ENCODE data around the gene AP1S2.
A peak's percentile ranks its signal among the peaks of the same experiment; 100 is the strongest.
"Not testable (repeated sequence)": the region's sequence is repeated elsewhere in the genome, so short reads cannot be mapped to it uniquely, and the experiment has no call there.

The AP1S2 gene

GRCh38 chrX:15855568-15856221 lies 1.1 kb upstream of the AP1S2 start:
- no peak for DNase-seq (ENCODE audit: low read depth)

DNA sequence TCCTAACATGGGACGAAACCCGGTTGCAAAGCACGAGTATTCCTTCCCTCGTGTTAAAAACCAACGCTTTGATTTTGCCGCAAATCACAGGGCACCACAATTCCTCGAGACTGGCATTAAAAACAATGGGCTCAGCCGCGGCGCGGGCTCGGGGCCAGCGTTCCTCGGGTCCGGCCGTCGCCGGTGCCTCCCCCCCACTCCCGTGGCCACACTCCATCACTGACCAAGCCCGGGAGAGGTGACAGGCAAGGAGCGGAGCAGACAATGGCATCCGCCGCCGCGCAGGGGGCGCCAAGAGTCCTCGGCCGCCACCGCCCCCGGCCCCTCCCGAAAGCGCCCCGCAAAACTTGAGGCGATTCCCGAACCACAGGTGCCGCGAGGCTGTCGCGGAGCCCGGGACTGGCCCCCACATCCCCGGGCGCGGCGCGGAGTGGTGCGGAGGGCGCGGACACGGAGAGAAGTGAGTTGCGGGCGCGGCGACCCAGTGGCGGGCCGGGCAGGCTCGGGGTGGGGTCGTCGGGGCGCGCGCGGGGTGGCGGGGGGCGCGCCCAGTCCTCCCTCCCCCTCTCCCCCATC lies 445 bp downstream of the AP1S2 start:
- peak; percentile 1 for DNase-seq (ENCODE audit: low read depth)

- no peak for DNase-seq (ENCODE audit: low read depth)
These were observed 980 bp downstream of the AP1S2 start for GRCh38 chrX:15853586-15854079.

DNA sequence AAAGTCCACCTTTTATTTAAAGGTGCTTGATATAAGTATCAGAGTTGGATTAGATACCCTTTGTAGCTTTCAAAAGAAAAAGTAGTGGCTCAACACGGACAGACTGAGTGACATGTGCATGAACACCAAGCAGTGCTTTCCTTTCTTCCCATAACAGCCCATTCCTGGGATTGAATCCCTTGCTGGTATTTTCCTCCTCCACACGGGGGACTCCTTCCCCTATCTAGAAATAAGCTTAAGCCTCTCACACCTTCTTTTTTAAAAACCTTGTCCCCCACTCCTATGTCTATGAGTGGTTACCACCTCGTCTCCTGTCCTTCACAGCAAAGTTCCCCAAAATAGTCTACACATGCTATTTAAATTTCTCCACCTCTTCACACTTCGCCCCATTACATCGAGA lies 5.1 kb downstream of the AP1S2 start:
- DNase-seq (ENCODE audit: low read depth), result no peak

DNA sequence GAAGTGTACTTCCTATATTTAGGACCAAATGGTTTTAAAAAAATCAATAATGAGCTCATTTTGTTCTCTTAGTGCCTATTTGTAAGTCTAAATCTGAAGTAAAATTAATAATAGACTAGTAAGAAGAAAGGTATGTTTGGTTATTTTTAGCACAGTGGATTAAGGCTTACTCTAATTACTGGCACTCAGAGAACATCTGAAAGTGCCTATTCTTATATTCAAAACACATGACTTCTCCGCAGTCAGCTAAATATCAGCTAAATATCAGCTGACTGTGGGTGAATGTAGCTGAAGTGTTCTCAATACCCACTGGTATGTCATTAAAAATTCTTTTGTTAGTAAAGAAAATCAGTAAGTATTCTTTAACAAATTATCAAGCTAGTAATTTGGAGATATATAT lies 6.0 kb downstream of the AP1S2 start:
- peak; percentile 38 for DNase-seq (ENCODE audit: low read depth)

- no peak for DNase-seq (ENCODE audit: low read depth)
These were observed 10.7 kb downstream of the AP1S2 start for GRCh38 chrX:15843960-15844359.

DNA sequence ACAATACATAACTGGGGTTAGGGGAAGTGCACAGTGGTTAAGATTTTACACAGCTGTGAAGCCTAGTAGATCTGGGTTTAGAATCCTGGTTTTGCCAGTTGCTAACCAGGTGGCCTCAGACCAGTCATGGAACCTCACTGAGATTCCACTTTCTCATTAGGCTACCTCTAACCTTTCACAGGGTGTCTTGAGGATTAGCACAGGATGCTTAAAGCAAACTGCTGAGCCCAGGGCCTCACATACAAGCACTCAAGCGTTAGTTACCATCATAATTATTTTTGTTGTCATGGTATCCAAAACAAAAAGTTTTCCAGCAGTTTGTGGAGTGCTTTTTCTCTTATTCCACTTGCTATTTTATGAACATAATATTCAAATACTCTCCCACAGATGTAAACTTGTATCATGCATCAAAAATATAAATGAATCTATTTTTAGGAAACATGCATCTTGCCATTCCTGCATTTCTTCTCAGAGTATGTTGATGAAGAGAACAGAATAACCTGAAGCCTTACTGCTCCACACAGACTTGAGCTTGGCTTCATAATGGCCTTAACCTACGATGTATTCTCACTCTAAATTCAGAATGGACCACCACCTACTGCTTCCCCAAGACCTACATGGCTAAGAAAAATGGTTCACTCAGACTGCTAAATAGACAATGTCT lies 12.6 kb downstream of the AP1S2 start:
- no peak for DNase-seq (ENCODE audit: low read depth)

- DNase-seq (ENCODE audit: low read depth), result no peak
These were observed 16.6 kb downstream of the AP1S2 start for GRCh38 chrX:15838017-15838416.

GRCh38 chrX:15834827-15835595 lies 19.6 kb downstream of the AP1S2 start:
- no peak for DNase-seq (ENCODE audit: low read depth)

DNA sequence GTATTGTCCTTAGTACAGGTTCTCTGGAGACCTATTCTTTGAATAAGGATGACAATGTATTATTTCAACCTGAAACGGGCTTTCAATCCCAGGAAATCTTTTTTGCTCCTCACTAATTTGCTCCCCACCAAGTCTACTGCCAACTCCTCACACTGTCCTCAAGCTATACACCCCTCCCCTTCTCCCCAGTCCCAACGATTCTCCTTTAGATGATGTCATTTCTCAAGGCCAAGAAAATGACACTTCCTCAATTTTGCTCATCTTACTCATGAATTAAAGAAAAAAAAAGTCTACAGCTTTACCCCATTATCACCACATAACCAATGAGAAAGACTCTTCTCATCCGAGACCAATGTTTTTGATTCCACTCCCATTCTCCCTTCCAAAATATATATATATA lies 20.6 kb downstream of the AP1S2 start:
- no peak for DNase-seq (ENCODE audit: low read depth)

- DNase-seq (ENCODE audit: low read depth), result not testable (repeated sequence)
These were observed 23.3 kb downstream of the AP1S2 start for GRCh38 chrX:15831347-15831746.

- no peak for DNase-seq (ENCODE audit: low read depth)
These were observed 25.4 kb downstream of the AP1S2 start for GRCh38 chrX:15829217-15829616.

GRCh38 chrX:15825936-15826335 lies 28.7 kb downstream of the AP1S2 start:
- DNase-seq (ENCODE audit: low read depth), result no peak

DNA sequence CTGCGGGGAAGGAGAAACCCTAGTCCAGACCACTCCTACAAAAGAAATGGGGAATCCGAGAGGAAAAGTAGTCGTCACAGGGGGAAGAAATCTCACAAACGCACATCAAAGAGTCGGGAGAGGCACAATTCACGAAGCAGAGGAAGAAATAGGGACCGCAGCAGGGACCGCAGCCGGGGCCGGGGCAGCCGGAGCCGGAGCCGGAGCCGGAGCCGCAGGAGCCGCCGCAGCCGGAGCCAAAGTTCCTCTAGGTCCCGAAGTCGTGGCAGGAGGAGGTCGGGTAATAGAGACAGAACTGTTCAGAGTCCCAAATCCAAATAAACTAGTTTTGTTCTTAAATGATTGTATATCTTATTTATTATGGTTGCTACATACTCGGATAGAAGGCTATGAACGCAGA lies 31.7 kb downstream of the AP1S2 start:
- no peak for DNase-seq (ENCODE audit: low read depth)

- no peak for DNase-seq (ENCODE audit: low read depth)
These were observed 34.2 kb downstream of the AP1S2 start for GRCh38 chrX:15820106-15821073.

GRCh38 chrX:15816886-15817285 lies 37.7 kb downstream of the AP1S2 start:
- DNase-seq (ENCODE audit: low read depth), result no peak

DNA sequence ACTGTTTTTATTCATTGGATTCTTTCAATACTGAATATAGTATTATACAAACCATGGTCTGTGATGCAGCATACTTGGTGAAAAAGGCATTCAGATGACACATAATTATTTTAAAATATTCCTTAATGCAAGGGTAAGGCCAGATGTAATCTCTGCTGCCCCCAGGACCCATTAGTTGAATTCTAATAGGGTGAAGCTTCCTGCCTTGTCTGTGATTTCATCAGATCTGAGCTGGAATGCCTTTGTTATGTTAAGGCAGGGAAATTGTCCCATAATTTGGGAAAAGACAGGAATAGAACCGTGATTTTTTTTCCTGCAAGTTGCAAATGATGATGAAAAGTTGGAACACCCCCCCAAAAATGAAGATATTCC lies 38.2 kb downstream of the AP1S2 start:
- no peak for DNase-seq (ENCODE audit: low read depth)

- DNase-seq (ENCODE audit: low read depth), result peak; percentile 2
These were observed 38.7 kb downstream of the AP1S2 start for GRCh38 chrX:15815779-15816437.

DNA sequence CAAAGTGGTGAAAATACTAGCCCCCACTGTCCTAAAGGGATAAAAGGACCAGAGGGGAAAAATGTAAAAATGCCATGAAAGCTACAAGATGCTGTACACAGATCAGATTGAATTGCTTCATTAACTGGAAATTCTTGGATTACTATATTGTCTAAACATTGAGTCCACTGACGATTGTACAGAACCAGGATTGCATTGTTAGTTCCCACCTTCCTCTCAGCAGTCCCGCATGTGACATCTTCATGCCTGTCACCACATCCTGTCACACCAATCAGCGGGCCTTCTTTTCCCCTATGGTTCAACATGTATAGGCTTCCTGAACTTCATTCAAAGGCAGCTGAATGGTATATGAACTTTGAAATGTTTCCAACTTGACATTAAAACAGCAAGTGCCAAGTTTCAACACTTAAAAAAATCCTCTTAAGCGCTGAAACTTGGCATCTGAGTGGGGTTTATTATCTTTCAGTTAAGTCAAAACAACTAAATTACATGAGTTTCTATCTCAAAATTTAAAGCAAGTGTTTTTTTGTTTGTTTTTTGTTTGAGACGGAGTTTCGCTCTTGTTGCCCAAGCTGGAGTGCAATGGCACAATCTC lies 39.7 kb downstream of the AP1S2 start:
- no peak for DNase-seq (ENCODE audit: low read depth)

GRCh38 chrX:15813416-15813815 lies 41.2 kb downstream of the AP1S2 start:
- DNase-seq (ENCODE audit: low read depth), result no peak

Measured in fibroblast of gingiva (primary cell).